Fibroblast of lung (primary cell): ENCODE measurements around the gene KCNK6. TPM values are rescaled to one million over a fixed set of nuclear protein-coding genes. Genes with fewer than 3 reads are reported as not detected.

Experiments
- DNase-seq, 2 donors: peaks; one replicate each; pipeline versions ENCODE4 v3.0.0 to v3.0.0-alpha.2; 2010; ENCODE audit warnings: low read depth in 2 of 2
- H2AFZ ChIP-seq: 2 replicates; pipeline ENCODE4 v1.5.1; 2012; ENCODE audit warnings: low read length, control low read depth, inconsistent platforms
- H3K27ac ChIP-seq: 2 replicates; pipeline ENCODE4 v1.5.1; 2011; ENCODE audit warnings: low read length, control low read depth; ENCODE audit not compliant: insufficient read depth
- H3K27me3 ChIP-seq: 2 replicates; pipeline ENCODE4 v1.5.1; 2011; ENCODE audit warnings: mild to moderate bottlenecking, low read length; ENCODE audit not compliant: control insufficient read depth, insufficient read depth
- H3K36me3 ChIP-seq: 2 replicates; pipeline ENCODE4 v1.5.1; 2011; ENCODE audit warnings: low read length; ENCODE audit not compliant: control insufficient read depth, insufficient read depth
- H3K4me1 ChIP-seq: 2 replicates; pipeline ENCODE4 v1.5.1; 2011; ENCODE audit warnings: low read length; ENCODE audit not compliant: control insufficient read depth, insufficient read depth; ENCODE audit errors: extremely low read depth
- H3K4me2 ChIP-seq: 2 replicates; pipeline ENCODE4 v1.5.1; 2011; ENCODE audit warnings: low read length, control low read depth; ENCODE audit not compliant: insufficient read depth; ENCODE audit errors: extremely low read depth
- H3K4me3 ChIP-seq, 4 experiments: fragments of 200-600 bp in 1 of 4; sonication (generic) in 1 of 4; replicated peaks in 1 of 4; 2 replicates each; pipeline ENCODE4 v1.5.1; 2011 to 2016; ENCODE audit warnings: low read length in 4 of 4, low read depth in 3 of 4, mild to moderate bottlenecking in 3 of 4, control low read depth in 2 of 4, inconsistent platforms in 1 of 4, mixed read lengths in 1 of 4; ENCODE audit not compliant: insufficient read depth in 1 of 4; ENCODE audit errors: control extremely low read depth in 1 of 4
- H3K79me2 ChIP-seq: 2 replicates; pipeline ENCODE4 v1.5.1; 2012; ENCODE audit warnings: mild to moderate bottlenecking, low read length, inconsistent platforms; ENCODE audit not compliant: control insufficient read depth, insufficient read depth
- H3K9ac ChIP-seq: 2 replicates; pipeline ENCODE4 v1.5.1; 2011; ENCODE audit warnings: mild to moderate bottlenecking, low read length, control low read depth; ENCODE audit not compliant: insufficient read depth
- H3K9me3 ChIP-seq: 2 replicates; pipeline ENCODE4 v1.5.1; 2012; ENCODE audit warnings: low read depth, low read length; ENCODE audit not compliant: control insufficient read depth, insufficient read depth
- H4K20me1 ChIP-seq: 2 replicates; pipeline ENCODE4 v1.5.1; 2011; ENCODE audit warnings: low read length; ENCODE audit not compliant: control insufficient read depth, insufficient read depth; ENCODE audit errors: extremely low read depth
- CTCF ChIP-seq, 2 donors: IDR thresholded peaks in 1 of 2; conservative IDR thresholded peaks in 1 of 2; 1 replicate in 1 of 2; 2 replicates in 1 of 2; pipeline ENCODE4 v1.5.1; 2011 to 2012; ENCODE audit warnings: low read length in 2 of 2, control low read depth in 1 of 2, inconsistent platforms in 1 of 2, low read depth in 1 of 2, mild to moderate bottlenecking in 1 of 2
- EZH2 ChIP-seq: IDR thresholded peaks from 2 replicates; pipeline ENCODE4 v1.5.1; 2012; ENCODE audit warnings: low read length, control low read depth, mild to moderate bottlenecking; ENCODE audit errors: missing control alignments
- polyA plus RNA-seq, 2 donors: library from polyadenylated mRNA; depleted of rRNA in 1 of 2; stranded (reverse) in 1 of 2; unstranded in 1 of 2; fragments of >200 nt; gene quantifications; 2 replicates each; pipeline ENCODE4 v1.2.1, GENCODE V29; 2011 to 2012; ENCODE audit warnings: missing spikeins in 1 of 2
- total RNA-seq: library from RNA; depleted of rRNA; stranded (reverse); fragments of >200 nt; gene quantifications from 2 replicates; pipeline ENCODE4 v1.2.1, GENCODE V29; 2014

The KCNK6 gene
- total and polyA plus RNA-seq, 2 donors (not counting 1 experiment from before 2014, with no cell fraction given), result 3.0 to 48.1 TPM

DNA sequence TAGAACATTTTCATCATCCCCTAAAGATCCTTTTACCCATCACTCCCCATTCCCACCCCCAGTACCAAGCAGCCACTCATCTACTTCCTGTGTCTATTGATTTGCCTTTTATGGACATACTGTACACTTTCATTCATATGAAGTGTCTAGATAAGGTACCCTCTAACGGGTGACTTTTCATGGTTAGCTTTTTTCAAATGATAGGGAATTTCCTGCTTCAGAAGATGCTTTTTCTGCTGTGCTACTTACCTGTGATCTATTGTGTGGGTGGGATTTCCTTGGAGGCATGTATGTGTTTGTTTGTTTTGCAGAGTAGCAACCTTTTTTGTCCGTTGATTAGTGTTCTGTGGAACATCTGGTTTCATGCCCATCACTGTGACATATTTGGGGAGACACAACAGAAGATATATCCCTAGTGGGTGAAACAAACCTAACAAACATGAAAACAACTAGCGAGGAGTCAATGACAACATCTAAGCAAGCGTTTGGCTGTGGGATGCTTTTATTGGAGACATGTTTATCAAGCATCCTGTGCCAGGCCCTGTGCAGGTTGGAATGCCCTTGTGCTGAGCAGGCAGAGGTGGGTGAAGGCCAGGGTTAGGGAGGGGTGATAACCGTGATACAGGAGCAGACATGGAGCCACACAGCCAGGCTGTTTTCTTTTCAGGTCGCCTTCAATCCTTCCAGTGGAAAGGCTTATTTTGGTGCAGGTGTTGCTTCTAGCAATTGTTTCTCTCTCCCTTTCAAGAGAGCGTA, 37.7 kb upstream of the KCNK6 start:
- TF ChIP-seq CTCF (conservative IDR thresholded peaks at IDR 0.05 in 1 of 2, IDR thresholded peaks at IDR 0.05 in 1 of 2; ENCODE audit: low read depth in 1 of 2, low read length in 2 of 2) (no peak), EZH2 (no peak)
- Histone ChIP-seq H3K4me2 (no peak overlapping the region), H3K36me3 (no peaks in the 10 kb centered on the region), H3K79me2 (no peaks in the 10 kb centered on the region), H3K4me3 (no peak overlapping the region), H3K27ac (no peak overlapping the region), H3K9me3 (no peaks in the 10 kb centered on the region), H4K20me1 (no peaks in the 10 kb centered on the region), H3K9ac (no peak overlapping the region), H2AFZ (no peak overlapping the region), H3K4me1 (peaks cover 16% of the 10 kb centered on the region), H3K27me3 (no peaks in the 10 kb centered on the region)
- DNase-seq, result no peak

DNA sequence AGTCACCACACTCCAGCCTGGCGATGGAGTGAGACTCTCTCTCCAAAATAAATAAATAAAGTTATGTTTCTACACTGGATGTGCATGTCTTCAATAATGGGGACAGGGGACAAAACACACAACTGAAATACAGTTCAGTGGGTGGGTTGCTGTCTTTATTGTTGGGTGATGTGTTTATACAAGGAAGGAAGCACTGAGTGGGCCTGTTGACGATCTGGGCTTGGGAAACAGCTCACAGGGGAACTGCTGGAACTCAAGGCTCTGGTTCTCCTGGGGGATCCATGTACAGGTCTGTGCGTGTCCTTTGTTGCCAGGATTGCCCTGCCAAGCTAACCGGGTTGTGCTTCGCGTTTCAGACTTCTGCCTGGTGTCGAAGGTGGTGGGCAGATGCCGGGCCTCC, 36.4 kb upstream of the KCNK6 start:
- Histone ChIP-seq H3K4me3 (no peak overlapping the region), H3K79me2 (no peaks in the 10 kb centered on the region)
- TF ChIP-seq CTCF (conservative IDR thresholded peaks at IDR 0.05 in 1 of 2, IDR thresholded peaks at IDR 0.05 in 1 of 2; ENCODE audit: low read depth in 1 of 2, low read length in 2 of 2) (no peak), EZH2 (no peak)

GRCh38 chr19:38284422-38284821, 35.2 kb upstream of the KCNK6 start:
- H3K9ac ChIP-seq, result no peak overlapping the region
- no peaks in the 10 kb centered on the region for H3K27me3 ChIP-seq
- no peak overlapping the region for H2AFZ ChIP-seq

More for the DNA sequence above, 36.4 kb upstream of the KCNK6 start:
- Histone ChIP-seq H3K36me3 (no peaks in the 10 kb centered on the region), H3K27ac (no peak overlapping the region), H3K9ac (no peak overlapping the region), H3K9me3 (no peaks in the 10 kb centered on the region), H4K20me1 (no peaks in the 10 kb centered on the region), H3K4me2 (no peak overlapping the region), H3K27me3 (no peaks in the 10 kb centered on the region), H2AFZ (no peak overlapping the region), H3K4me1 (peaks cover 6% of the 10 kb centered on the region)
- DNase-seq, result no peak

More at GRCh38 chr19:38284422-38284821, 35.2 kb upstream of the KCNK6 start:
- no peak overlapping the region for H3K4me3 ChIP-seq
- H3K9me3 ChIP-seq, result no peaks in the 10 kb centered on the region
- no peaks in the 10 kb centered on the region for H3K36me3 ChIP-seq
- TF ChIP-seq CTCF (conservative IDR thresholded peaks at IDR 0.05 in 1 of 2, IDR thresholded peaks at IDR 0.05 in 1 of 2; ENCODE audit: low read depth in 1 of 2, low read length in 2 of 2), result no peak
- TF ChIP-seq EZH2, result no peak
- no peak overlapping the region for H3K27ac ChIP-seq
- H3K4me1 ChIP-seq, result peaks cover 4% of the 10 kb centered on the region
- H4K20me1 ChIP-seq, result no peaks in the 10 kb centered on the region
- no peak overlapping the region for H3K4me2 ChIP-seq
- no peak for DNase-seq
- H3K79me2 ChIP-seq, result no peaks in the 10 kb centered on the region
